Smooth muscle cell (in vitro differentiated cells): ENCODE measurements around the gene CYB561D1. TPM values are rescaled to one million over a fixed set of nuclear protein-coding genes. Genes with fewer than 3 reads are reported as not detected.

ENCODE experiments used
- DNase-seq: peaks from one replicate; lab custom pipeline; 2025; ENCODE audit not compliant: unreplicated experiment; lab: John Stamatoyannopoulos, UW
- H2AFZ ChIP-seq: fragments of 200-600 bp; sonication (generic); 2 replicates; pipeline ENCODE4 v1.6.0; 2016; ENCODE audit warnings: antibody characterized with exemption, low read depth, mild to moderate bottlenecking
- H3F3A ChIP-seq: fragments of 200-600 bp; sonication (generic); 2 replicates; pipeline ENCODE4 v1.6.0; 2017; ENCODE audit warnings: antibody characterized with exemption, low read depth
- H3K27ac ChIP-seq: fragments of 200-600 bp; sonication (generic); 2 replicates; pipeline ENCODE4 v1.5.1; 2016; ENCODE audit warnings: low read depth, mild to moderate bottlenecking
- H3K27me3 ChIP-seq: fragments of 200-600 bp; sonication (generic); 2 replicates; pipeline ENCODE4 v1.6.1; 2016; ENCODE audit warnings: low read depth, mild to moderate bottlenecking
- H3K36me3 ChIP-seq: fragments of 200-600 bp; sonication (generic); 2 replicates; pipeline ENCODE4 v1.5.1; 2016; ENCODE audit warnings: low read depth
- H3K4me1 ChIP-seq: fragments of 200-600 bp; sonication (generic); 2 replicates; pipeline ENCODE4 v1.5.1; 2016; ENCODE audit warnings: low read depth
- H3K4me2 ChIP-seq: fragments of 200-600 bp; sonication (generic); 2 replicates; pipeline ENCODE4 v1.6.0; 2016; ENCODE audit warnings: mild to moderate bottlenecking
- H3K4me3 ChIP-seq: fragments of 200-600 bp; sonication (generic); 2 replicates; pipeline ENCODE4 v1.5.1; 2016; ENCODE audit warnings: mild to moderate bottlenecking
- H3K79me2 ChIP-seq: fragments of 200-600 bp; sonication (generic); 2 replicates; pipeline ENCODE4 v1.6.0; 2016; ENCODE audit warnings: low read depth, mild to moderate bottlenecking
- H3K9ac ChIP-seq: fragments of 200-600 bp; sonication (generic); 2 replicates; pipeline ENCODE4 v1.6.0; 2016; ENCODE audit warnings: low read depth
- H3K9me3 ChIP-seq: fragments of 200-600 bp; sonication (generic); replicated peaks from 2 replicates; pipeline ENCODE4 v1.5.1; 2016; ENCODE audit warnings: low read depth
- H4K20me1 ChIP-seq: fragments of 200-600 bp; sonication (generic); 2 replicates; pipeline ENCODE4 v1.6.0; 2016; ENCODE audit warnings: low read depth
- WGBS: methylation state at CpG from one replicate; pipeline ENCODE4 v1.1.7; 2016; ENCODE audit warnings: low lambda C conversion rate; 5-methylcytosine and 5-hydroxymethylcytosine counted together
- polyA plus RNA-seq: library from polyadenylated mRNA; unstranded; fragments of >200 nt; fragmentation: Nextera tagmentation; extraction: Ambion mirVana; gene quantifications from 2 replicates; pipeline ENCODE4 v1.2.1, GENCODE V29; 2016
- total RNA-seq: library from RNA; depleted of rRNA; stranded (reverse); fragments of >200 nt; gene quantifications from 2 replicates; pipeline ENCODE4 v1.2.3, GENCODE V29; 2014
- TF ChIP-seq, protein P1 (sequence below): fragments of 200-600 bp; sonication (generic); IDR thresholded peaks from 2 replicates; pipeline ENCODE4 v1.5.1; 2017; ENCODE audit warnings: borderline replicate concordance, mild to moderate bottlenecking, antibody characterized with exemption; ENCODE audit not compliant: insufficient read depth, poor library complexity, severe bottlenecking

The CYB561D1 gene
- total and polyA plus RNA-seq, 2 experiments from 2014 or later, result 4.5 to 5.3 TPM

DNA sequence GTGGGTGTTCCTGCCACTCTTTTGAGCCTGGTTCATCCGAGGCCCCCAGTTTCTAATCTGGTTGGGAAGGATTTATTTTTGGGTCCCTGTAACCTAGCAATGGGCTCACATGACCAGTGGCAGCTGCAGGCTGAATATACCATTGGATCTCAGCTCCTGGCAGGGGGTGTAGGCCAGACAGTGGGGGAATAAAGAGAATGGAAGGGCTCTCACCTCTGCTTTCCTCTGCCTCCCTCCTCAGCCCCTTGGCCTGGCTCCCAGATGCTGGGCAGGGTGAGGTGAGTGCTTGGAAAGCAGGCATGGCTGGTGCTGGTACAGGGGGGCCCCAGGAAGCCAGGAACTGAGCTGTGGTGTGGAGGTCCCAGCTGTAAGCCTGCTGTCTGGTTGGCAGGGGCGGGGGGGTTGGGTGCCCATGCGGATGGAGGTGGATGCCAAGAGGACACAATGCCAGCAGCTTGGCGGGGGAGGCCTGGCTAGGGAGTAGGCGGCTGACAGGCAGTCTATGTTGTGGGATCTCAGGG, 42.1 kb downstream of the CYB561D1 start:
- Histone ChIP-seq H3K79me2 (no peaks in the 10 kb centered on the region), H3K4me1 (no peaks in the 10 kb centered on the region), H3K27ac (no peak overlapping the region), H3K9ac (no peak overlapping the region), H3K36me3 (no peaks in the 10 kb centered on the region), H4K20me1 (no peaks in the 10 kb centered on the region), H3K4me3 (no peak overlapping the region), H3F3A (no peaks in the 10 kb centered on the region), H3K27me3 (no peaks in the 10 kb centered on the region), H3K4me2 (no peak overlapping the region), H2AFZ (no peak overlapping the region), H3K9me3 (no peaks in the 10 kb centered on the region)
- TF ChIP-seq, protein P1, sequence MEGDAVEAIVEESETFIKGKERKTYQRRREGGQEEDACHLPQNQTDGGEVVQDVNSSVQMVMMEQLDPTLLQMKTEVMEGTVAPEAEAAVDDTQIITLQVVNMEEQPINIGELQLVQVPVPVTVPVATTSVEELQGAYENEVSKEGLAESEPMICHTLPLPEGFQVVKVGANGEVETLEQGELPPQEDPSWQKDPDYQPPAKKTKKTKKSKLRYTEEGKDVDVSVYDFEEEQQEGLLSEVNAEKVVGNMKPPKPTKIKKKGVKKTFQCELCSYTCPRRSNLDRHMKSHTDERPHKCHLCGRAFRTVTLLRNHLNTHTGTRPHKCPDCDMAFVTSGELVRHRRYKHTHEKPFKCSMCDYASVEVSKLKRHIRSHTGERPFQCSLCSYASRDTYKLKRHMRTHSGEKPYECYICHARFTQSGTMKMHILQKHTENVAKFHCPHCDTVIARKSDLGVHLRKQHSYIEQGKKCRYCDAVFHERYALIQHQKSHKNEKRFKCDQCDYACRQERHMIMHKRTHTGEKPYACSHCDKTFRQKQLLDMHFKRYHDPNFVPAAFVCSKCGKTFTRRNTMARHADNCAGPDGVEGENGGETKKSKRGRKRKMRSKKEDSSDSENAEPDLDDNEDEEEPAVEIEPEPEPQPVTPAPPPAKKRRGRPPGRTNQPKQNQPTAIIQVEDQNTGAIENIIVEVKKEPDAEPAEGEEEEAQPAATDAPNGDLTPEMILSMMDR, result no peak
- WGBS, result 77% methylated on average over 5 of the region's 5 CpGs
- DNase-seq, result no peak

DNA sequence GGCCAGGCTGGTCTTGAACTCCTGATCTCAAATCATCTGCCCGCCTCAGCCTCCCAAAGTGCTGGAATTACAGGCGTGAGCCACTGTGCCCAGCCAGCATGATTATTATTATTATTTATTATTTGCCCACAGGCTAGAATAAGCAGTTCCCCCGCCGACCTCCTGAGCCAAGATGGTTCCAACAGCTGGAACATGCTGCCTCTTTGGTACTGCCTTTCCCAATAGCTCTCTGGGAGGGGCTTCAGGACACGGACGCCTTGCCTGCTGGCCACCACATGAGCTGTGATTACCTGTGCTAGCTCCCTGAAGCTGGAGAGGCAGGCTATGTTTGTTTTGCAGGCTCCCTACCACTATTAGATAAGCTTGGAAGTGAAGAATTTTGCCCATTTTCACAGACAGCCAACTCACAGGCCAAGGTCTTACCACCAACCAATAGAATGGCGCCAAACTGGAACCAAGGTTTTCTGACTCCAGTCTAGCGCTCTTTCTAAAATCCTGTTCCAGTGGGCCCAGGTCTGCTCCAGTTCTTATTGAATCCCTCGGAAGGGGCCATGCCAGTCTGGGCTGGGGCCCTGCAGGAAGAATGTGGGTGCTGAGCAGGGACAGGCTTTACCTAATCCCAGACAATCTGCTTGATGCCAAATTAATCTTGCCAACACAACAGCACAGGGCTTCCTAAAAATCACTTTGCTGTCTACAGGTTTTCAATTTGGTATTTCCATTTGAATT, 43.7 kb downstream of the CYB561D1 start:
- Histone ChIP-seq H3K36me3 (no peaks in the 10 kb centered on the region), H3K4me3 (no peak overlapping the region), H3K4me1 (no peaks in the 10 kb centered on the region), H3K27me3 (no peaks in the 10 kb centered on the region), H2AFZ (no peak overlapping the region), H4K20me1 (no peaks in the 10 kb centered on the region), H3K79me2 (no peaks in the 10 kb centered on the region), H3F3A (no peaks in the 10 kb centered on the region), H3K27ac (no peak overlapping the region), H3K4me2 (no peak overlapping the region), H3K9me3 (no peaks in the 10 kb centered on the region), H3K9ac (no peak overlapping the region)
- 93% methylated on average over 9 of the region's 9 CpGs for WGBS
- no peak for DNase-seq
- TF ChIP-seq, protein P1, result no peak

DNA sequence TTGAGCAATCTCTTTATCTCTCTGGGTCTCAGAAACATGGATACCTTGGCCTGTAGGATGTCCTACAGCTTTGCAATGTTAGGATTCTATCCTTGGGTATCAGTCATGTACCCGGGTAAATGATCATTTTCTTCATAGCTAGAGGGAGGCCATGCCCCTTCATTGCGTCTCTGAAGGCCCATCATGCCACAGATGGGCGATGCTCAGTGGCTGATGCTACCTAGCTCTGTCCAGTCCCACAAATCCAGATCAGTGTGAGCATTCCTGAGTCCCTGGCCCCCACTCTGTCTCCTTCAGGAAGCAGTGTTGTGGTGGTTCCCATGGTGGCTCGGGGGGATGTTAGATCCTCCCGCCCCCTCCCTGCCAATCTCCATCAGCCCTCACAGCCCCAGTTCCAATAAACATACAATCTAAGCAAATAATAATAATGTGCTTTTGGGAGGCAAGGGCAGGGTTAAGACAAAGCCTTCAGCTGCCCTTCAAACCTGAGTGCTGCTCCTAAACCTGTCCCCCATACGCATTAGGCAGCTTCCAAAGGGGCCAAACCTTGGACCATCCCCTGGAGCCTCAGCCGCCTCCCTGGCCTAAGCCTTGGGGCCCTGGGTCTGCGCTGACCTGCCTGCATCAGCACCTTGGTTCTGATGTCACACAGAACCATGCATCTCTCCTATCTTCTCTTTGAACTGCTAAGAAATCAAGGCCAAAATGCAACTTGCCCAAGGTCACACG, 45.1 kb downstream of the CYB561D1 start:
- Histone ChIP-seq H4K20me1 (no peaks in the 10 kb centered on the region), H3F3A (no peaks in the 10 kb centered on the region), H3K9ac (no peak overlapping the region), H3K4me3 (no peak overlapping the region), H3K27me3 (no peaks in the 10 kb centered on the region), H3K79me2 (no peaks in the 10 kb centered on the region), H3K4me2 (no peak overlapping the region), H3K27ac (no peak overlapping the region), H3K4me1 (no peaks in the 10 kb centered on the region), H3K36me3 (no peaks in the 10 kb centered on the region), H3K9me3 (no peaks in the 10 kb centered on the region), H2AFZ (no peak overlapping the region)
- 91% methylated on average over 9 of the region's 9 CpGs for WGBS
- no peak for DNase-seq
- TF ChIP-seq, protein P1, result no peak
